GM12865 (cell line): Measurements from ENCODE around the gene CAPZA3.

Experiments used
- DNase-seq: peaks from one replicate; pipeline ENCODE4 v3.0.0; 2010; ENCODE audit warnings: low read depth
- H3K4me3 ChIP-seq: 2 replicates; pipeline ENCODE4 v1.5.1; 2011; ENCODE audit warnings: mild to moderate bottlenecking, low read depth, low read length, control low read depth
- TF ChIP-seq, protein P1 (sequence below): IDR thresholded peaks from 2 replicates; pipeline ENCODE4 v1.5.1; 2011; ENCODE audit warnings: low read length, control low read depth, low read depth, inconsistent platforms; ENCODE audit not compliant: insufficient read depth; ENCODE audit errors: missing control alignments

CAPZA3 gene

DNA sequence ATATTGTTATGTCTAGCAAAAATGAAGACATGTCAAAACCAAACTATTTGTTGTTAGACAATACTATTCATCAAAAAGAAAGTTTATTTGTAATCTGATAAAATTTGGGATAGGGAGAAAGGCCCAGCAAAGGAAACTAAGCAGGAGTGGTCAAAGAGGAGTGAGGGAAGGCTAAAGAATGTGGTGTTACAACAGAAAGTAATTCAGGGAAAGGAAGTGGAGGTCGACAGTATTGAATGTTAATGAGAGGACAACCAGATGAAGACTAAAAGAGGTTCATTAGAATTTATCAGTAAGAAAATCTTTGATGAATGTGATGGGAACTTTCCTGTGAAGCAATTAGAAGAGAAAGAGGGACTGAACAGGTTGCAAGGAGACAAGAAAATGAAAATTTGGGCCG is 34.0 kb upstream of the CAPZA3 start:
- no peak overlapping the region for H3K4me3 ChIP-seq
- no peak for DNase-seq
- TF ChIP-seq, protein P1, sequence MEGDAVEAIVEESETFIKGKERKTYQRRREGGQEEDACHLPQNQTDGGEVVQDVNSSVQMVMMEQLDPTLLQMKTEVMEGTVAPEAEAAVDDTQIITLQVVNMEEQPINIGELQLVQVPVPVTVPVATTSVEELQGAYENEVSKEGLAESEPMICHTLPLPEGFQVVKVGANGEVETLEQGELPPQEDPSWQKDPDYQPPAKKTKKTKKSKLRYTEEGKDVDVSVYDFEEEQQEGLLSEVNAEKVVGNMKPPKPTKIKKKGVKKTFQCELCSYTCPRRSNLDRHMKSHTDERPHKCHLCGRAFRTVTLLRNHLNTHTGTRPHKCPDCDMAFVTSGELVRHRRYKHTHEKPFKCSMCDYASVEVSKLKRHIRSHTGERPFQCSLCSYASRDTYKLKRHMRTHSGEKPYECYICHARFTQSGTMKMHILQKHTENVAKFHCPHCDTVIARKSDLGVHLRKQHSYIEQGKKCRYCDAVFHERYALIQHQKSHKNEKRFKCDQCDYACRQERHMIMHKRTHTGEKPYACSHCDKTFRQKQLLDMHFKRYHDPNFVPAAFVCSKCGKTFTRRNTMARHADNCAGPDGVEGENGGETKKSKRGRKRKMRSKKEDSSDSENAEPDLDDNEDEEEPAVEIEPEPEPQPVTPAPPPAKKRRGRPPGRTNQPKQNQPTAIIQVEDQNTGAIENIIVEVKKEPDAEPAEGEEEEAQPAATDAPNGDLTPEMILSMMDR = no peak

DNA sequence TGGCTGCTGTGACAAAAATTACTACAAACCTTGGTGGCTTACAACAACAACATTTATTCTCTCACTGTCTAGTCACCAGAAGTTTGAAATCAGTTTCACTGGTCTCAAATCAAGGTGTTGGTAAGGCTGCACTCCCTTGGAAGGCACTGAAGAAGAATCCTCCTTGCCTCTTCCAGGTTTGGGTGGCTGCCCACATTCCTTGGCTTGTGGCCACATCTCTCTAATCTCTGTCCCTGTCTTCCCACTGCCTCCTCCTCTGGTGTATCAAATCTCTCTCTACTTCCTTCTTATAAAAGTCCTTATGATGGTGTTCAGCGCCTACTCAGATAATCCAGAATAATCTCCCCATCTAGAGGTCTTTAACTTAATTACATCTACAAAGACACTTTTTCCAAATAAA is 31.1 kb upstream of the CAPZA3 start:
- no peak for DNase-seq
- TF ChIP-seq, protein P1 = no peak
- no peak overlapping the region for H3K4me3 ChIP-seq

DNA sequence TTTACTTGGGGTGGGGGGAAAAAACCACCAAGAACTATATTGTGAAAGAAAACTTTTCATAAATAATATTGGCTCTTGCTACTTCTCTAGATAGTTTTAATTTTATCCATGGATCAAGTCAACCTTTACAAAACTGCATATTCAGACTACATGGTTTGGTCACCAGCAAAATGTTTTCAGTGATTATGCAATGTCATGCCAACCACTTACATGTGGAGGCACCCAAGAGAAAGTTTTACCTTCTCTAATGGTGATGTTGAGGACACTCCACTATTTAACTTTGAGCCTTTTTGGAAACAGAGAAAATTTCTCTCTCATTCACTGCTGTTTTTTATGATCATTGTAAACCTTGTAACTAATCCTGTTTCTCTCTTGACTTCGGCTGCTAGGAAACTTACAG is 21.7 kb upstream of the CAPZA3 start:
- H3K4me3 ChIP-seq = no peak overlapping the region
- DNase-seq = no peak
- TF ChIP-seq, protein P1 = no peak

DNA sequence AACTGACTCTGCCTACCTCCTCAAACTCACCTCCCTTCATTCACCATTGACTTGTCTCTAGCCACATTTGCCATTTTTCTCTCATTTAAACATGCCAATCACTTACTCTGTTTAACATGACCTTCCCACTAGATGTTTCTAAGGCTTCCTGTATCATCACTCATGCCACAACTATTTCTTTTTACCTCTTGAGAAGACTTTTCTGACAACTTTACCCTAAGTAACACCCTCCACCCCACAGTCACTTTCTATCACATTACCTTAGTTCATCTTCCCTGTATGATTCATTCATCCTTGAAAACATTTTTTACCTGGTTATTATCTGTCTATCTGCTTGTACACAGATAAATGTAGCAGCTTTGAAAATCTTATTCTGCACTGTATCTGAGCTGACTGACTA is 19.5 kb upstream of the CAPZA3 start:
- H3K4me3 ChIP-seq = no peak overlapping the region
- DNase-seq = no peak
- TF ChIP-seq, protein P1 = no peak

DNA sequence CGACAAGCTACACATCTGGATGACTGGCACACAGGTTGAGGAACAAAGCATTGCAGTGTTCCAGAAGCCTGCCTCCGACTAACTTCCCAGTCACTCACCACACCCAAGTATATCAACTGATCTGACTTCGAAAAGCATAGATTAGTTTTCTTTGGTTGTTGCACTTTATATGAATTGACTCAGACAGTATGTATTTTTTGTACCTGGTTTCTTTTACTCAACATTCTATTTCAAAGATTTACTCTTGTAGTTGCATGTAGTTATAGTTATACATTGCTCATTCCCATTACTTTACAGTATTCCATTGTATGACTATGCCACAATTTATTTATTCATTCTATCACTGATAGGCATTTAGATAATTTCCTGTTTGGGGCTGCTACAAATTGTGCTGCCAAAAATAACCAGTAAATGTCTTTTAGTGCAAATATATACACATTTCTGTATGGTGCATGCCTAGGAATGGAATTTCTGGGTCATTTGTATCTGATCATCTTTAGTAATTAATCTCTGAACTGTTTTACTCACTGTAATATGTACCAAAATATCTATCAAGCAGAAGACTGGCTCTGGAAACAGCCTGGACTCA is 17.9 kb upstream of the CAPZA3 start:
- DNase-seq = no peak
- TF ChIP-seq, protein P1 = no peak
- no peak overlapping the region for H3K4me3 ChIP-seq

DNA sequence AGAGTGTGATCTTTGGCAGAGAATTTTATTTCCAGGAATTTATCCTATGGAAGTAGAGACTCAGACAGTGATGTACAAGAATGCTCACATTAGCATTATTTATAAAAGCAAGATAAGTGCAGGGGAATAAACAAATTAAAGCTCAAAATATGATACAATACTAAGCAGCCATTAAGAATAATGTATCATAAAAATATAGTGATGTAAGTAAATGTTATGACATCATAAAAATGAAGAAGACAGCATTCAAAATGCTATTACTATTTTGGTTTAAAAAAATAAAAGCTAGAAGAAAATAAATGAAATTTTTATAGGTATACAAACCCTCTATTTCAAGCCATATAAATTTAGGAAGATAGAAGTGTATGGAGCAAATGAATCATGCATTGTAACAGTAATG is 17.2 kb upstream of the CAPZA3 start:
- TF ChIP-seq, protein P1 = no peak
- H3K4me3 ChIP-seq = no peak overlapping the region
- DNase-seq = no peak

DNA sequence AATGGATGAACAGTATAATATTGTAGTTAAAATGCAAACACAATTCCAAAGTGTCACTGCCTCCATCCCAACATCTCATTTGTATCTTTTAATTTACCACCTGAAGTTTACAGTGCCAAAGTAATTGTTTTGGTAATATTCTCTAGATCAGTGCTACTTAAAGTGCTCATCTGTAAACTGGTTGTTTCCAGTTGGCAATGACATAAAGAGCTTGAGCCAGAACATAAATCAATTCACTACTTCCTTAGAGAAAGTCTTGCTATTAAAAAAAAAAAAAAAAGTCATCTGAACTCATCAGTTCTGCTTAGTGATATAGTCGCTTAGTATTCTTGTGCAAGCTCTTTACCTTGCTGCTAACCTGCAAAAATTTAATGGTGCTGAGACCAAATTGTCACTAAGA is 16.5 kb upstream of the CAPZA3 start:
- no peak for DNase-seq
- H3K4me3 ChIP-seq = no peak overlapping the region
- TF ChIP-seq, protein P1 = no peak
